Kidney epithelial cell (primary cell): ENCODE data around the gene NCAM1. TPM values are rescaled to one million over a fixed set of nuclear protein-coding genes. Genes with fewer than 3 reads are reported as not detected.

ENCODE experiments used
- DNase-seq: peaks from one replicate; pipeline ENCODE4 v3.0.0-alpha.2; 2010; ENCODE audit warnings: low read depth
- H3K27me3 ChIP-seq: 2 replicates; pipeline ENCODE4 v1.6.0; 2011; ENCODE audit warnings: low read length; ENCODE audit not compliant: control insufficient read depth, insufficient read depth
- H3K36me3 ChIP-seq: 2 replicates; pipeline ENCODE4 v1.5.1; 2011; ENCODE audit warnings: low read length; ENCODE audit not compliant: control insufficient read depth, insufficient read depth
- H3K4me3 ChIP-seq: 2 replicates; pipeline ENCODE4 v1.5.1; 2011; ENCODE audit warnings: low read depth, mild to moderate bottlenecking, control low read depth, low read length
- total RNA-seq: library from RNA; depleted of rRNA; stranded (reverse); fragments of >200 nt; gene quantifications from 2 replicates; pipeline ENCODE4 v1.2.3, GENCODE V29; 2015
- TF ChIP-seq, protein P1 (sequence below): IDR thresholded peaks from 2 replicates; pipeline ENCODE4 v1.5.1; 2011; ENCODE audit warnings: mild to moderate bottlenecking, moderate library complexity, low read length, control low read depth, inconsistent platforms; ENCODE audit not compliant: insufficient read depth, poor library complexity, severe bottlenecking

NCAM1 gene
- total RNA-seq, 1 donor from 2014 or later, result 16.5 TPM

DNA sequence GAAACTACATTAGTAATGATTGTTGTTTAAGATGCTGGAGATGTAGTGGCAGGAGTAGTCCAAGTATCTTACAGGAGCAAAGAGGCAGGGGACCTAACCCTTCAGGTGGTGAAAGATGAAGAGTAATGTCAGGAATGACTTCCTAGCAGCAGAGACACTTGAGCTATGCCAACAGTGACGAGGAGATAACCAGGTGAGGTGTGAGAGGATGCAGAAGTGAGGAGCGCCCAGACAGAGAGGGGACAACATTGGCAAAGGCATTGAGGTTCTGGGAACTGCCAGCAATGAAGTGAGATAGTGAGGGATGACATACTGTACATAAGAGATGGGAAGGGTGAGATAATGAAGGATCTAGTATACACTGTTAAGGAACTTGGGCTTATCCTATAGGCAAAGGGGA, 95.8 kb downstream of the NCAM1 start:
- TF ChIP-seq, protein P1, sequence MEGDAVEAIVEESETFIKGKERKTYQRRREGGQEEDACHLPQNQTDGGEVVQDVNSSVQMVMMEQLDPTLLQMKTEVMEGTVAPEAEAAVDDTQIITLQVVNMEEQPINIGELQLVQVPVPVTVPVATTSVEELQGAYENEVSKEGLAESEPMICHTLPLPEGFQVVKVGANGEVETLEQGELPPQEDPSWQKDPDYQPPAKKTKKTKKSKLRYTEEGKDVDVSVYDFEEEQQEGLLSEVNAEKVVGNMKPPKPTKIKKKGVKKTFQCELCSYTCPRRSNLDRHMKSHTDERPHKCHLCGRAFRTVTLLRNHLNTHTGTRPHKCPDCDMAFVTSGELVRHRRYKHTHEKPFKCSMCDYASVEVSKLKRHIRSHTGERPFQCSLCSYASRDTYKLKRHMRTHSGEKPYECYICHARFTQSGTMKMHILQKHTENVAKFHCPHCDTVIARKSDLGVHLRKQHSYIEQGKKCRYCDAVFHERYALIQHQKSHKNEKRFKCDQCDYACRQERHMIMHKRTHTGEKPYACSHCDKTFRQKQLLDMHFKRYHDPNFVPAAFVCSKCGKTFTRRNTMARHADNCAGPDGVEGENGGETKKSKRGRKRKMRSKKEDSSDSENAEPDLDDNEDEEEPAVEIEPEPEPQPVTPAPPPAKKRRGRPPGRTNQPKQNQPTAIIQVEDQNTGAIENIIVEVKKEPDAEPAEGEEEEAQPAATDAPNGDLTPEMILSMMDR, result no peak
- Histone ChIP-seq H3K27me3 (no peaks in the 10 kb centered on the region), H3K4me3 (no peak overlapping the region), H3K36me3 (no peaks in the 10 kb centered on the region)
- DNase-seq, result no peak

DNA sequence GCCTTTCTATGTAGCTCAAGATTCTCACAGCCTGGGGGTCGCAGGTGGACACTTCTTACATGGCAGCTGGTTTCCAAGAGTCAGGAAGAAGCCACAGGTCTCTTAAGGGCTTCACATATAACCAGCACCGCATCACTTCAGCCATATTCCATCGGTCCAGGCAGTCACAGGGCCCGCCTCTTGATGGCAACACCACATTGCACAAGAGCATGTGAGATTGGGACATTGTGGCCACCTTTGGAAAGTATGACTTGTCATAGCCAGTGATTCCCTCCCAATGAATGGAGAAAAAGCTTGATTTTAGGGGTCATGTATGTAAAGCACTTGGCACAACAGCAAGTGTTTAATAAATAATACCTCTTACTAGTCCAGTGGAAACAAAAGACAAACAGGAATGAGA, 98.3 kb downstream of the NCAM1 start:
- TF ChIP-seq, protein P1, result no peak
- no peak for DNase-seq
- no peak overlapping the region for H3K4me3 ChIP-seq

DNA sequence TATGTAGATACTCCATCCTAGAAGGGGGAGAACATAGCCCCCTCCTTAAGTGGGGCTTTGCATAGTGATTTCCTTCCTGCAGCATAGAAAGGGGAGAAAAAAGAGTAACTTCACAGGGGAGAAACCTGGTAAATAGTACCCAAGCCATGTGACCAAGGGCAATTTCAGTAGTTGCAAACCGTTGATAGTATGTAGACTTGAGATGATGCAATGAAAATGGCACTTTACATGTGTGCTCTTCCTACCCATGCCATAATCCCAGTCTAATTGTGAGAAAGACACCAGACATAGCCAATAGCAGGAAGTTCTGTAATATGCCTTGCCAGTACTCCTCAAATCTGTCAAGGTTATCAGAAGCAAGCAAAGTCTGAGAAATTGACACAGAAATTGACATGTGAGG, 104.1 kb downstream of the NCAM1 start:
- no peaks in the 10 kb centered on the region for H3K27me3 ChIP-seq
- no peak overlapping the region for H3K4me3 ChIP-seq
- TF ChIP-seq, protein P1, result no peak
- no peak for DNase-seq
- H3K36me3 ChIP-seq, result no peaks in the 10 kb centered on the region

More for the DNA sequence above, 98.3 kb downstream of the NCAM1 start:
- Histone ChIP-seq H3K27me3 (no peaks in the 10 kb centered on the region), H3K36me3 (no peaks in the 10 kb centered on the region)

DNA sequence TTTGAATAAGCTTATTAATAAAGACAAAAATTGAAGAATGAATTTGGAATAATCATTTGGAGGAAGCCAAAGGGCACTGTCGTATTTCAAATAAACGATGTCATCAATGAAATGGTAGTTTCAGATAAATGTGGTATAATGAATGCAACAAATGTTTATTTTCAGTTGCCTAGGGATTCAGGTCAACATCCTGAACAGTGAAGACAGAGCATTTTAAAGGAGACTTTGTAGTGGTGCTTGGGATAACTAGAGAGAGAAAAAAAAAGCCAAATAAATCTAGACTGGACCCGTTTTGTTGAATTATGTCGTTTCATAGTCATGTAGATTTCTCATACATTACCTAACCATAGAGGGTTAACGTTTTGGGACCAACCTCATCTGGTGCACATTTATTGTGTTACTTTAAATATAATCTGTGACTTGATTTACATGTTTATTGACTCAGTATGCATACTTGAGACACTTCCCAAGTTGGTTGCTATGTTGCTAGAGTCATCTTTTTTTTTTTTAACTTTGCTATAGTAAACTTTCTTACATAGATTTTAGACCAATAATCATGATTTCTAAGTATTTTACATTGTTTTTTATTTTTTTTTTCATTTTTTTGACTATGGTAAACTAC, 111.1 kb downstream of the NCAM1 start:
- no peak for DNase-seq
- TF ChIP-seq, protein P1, result no peak
- no peaks in the 10 kb centered on the region for H3K36me3 ChIP-seq
- H3K27me3 ChIP-seq, result no peaks in the 10 kb centered on the region
- no peak overlapping the region for H3K4me3 ChIP-seq

DNA sequence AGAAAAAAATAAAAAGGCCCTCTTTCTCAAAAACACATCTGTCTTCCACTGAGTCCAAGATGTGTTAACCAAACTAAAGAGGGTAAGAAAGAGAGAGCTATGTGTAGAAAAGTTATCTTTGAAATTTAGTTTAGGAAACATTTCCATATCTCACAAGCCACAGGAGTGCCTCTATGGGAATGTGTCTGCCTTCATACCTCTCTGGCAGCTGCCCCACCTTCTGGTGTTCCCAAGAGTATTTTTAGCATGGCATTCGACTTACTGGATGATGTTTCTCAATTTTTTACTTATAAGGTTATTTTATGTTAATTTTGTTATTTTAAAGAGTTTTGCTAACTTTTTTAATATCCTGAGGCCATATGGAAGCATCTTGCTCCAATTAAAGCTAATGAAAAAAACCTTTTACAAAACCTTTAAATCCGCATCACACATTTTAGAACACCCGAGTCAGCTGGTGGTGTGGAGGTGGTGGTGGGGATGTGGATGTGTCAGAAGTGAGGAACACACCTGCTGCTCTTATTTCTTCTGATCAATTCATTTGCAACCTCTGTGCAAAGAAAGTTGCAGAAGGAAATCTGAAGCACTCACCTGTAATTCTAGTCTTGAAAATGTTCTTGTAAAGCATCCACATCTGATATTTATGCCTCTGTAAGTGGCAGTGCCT, 112.2 kb downstream of the NCAM1 start:
- no peak overlapping the region for H3K4me3 ChIP-seq
- DNase-seq, result no peak

More for the DNA sequence above, 112.2 kb downstream of the NCAM1 start:
- no peaks in the 10 kb centered on the region for H3K27me3 ChIP-seq
- TF ChIP-seq, protein P1, result no peak
- no peaks in the 10 kb centered on the region for H3K36me3 ChIP-seq
